ENCODE results near the gene EML6. TPM values are rescaled to one million over a fixed set of nuclear protein-coding genes. Genes with fewer than 3 reads are reported as not detected.

Gene EML6
- total RNA-seq, 1 experiment from 2014 or later = 6.6 TPM

GRCh38 chr2:54836477-54836876, 113.0 kb downstream of the EML6 start:
- intact Hi-C loops (cut with micrococcal nuclease) = loop anchor here (5.0 to 10.0 kb wide), 4 partner anchors 112 to 732 kb away; partner anchors contain the start of gene EML6
- ChIA-PET CTCF (no interaction called here), POLR2A (no interaction called here), RAD21 (ENCODE audit: low non-redundant PET in 1 of 2, low total read pairs in 2 of 2, uncharacterized antibody in 2 of 2, unreplicated experiment in 2 of 2) (no interaction called here)
- H2AFZ ChIP-seq (ENCODE audit: low read depth, low read length, poor library complexity, severe bottlenecking) = no peak overlapping the region
- H3K9me2 ChIP-seq (ENCODE audit: insufficient read depth) = no peaks in the 10 kb centered on the region
- no peak for TF ChIP-seq ZNF274 (IDR thresholded peaks at IDR 0.05; ENCODE audit: low read depth, low read length)
- no peak for TF ChIP-seq ATF3 (IDR thresholded peaks at IDR 0.05)
- no peak for TF ChIP-seq CEBPB (IDR thresholded peaks at IDR 0.05; ENCODE audit: low read depth)
- TF ChIP-seq EGR1 (IDR thresholded peaks at IDR 0.05; ENCODE audit: low read depth) = no peak
- TF ChIP-seq ZBTB33 (IDR thresholded peaks at IDR 0.05; ENCODE audit: extremely low read depth, insufficient replicate concordance, low read length) = no peak
- no peak for TF ChIP-seq FOSL1 (IDR thresholded peaks at IDR 0.05; ENCODE audit: low read depth)
- TF ChIP-seq TCF7L2 (IDR thresholded peaks at IDR 0.05; ENCODE audit: borderline replicate concordance, extremely low read depth, insufficient read depth, insufficient read length) = no peak
- TF ChIP-seq JUND (IDR thresholded peaks at IDR 0.05) = no peak
- TF ChIP-seq ZFX (IDR thresholded peaks at IDR 0.05) = no peak
- TF ChIP-seq RAD21 (IDR thresholded peaks at IDR 0.05; ENCODE audit: low read depth) = no peak
- TF ChIP-seq CBX3 (IDR thresholded peaks at IDR 0.05; ENCODE audit: low read depth) = no peak
- TF ChIP-seq SP1 (IDR thresholded peaks at IDR 0.05; ENCODE audit: low read depth) = no peak
- TF ChIP-seq MAX (IDR thresholded peaks at IDR 0.05) = no peak
- TF ChIP-seq ELF1 (IDR thresholded peaks at IDR 0.05; ENCODE audit: borderline replicate concordance, low read depth) = no peak
- no peak for TF ChIP-seq EZH2 (IDR thresholded peaks at IDR 0.05)
- TF ChIP-seq POLR2AphosphoS5 (IDR thresholded peaks at IDR 0.05; ENCODE audit: low read depth, low read length) = no peak
- TF ChIP-seq POLR2A (IDR thresholded peaks at IDR 0.05; ENCODE audit: borderline replicate concordance, extremely low read depth, insufficient read depth, insufficient read length) = no peak
- TF ChIP-seq CTCF (IDR thresholded peaks at IDR 0.05 in 2 of 3, conservative IDR thresholded peaks at IDR 0.05 in 1 of 3; ENCODE audit: borderline replicate concordance in 1 of 3, insufficient read depth in 1 of 3, low read depth in 2 of 3, low read length in 2 of 3) = no peak
- no peak for TF ChIP-seq EZH2phosphoT487 (IDR thresholded peaks at IDR 0.05; ENCODE audit: borderline replicate concordance)
- no peak overlapping the region for H3K4me2 ChIP-seq (ENCODE audit: low read length)
- no peaks in the 10 kb centered on the region for H3K27me3 ChIP-seq (ENCODE audit: insufficient read depth, low read length)
- H3K4me1 ChIP-seq (ENCODE audit: control insufficient read depth in 1 of 2, insufficient read depth in 2 of 2, low read length in 2 of 2) = no peaks in the 10 kb centered on the region
- no peak overlapping the region for H3K9ac ChIP-seq (ENCODE audit: low read length)
- BruUV-seq (replicated peaks) = no TSS peak
- H4K20me1 ChIP-seq (ENCODE audit: insufficient read depth) = no peaks in the 10 kb centered on the region
- DNase-seq (ENCODE audit: low read depth, low spot score) (no peak), ATAC-seq (no peak)
- H3K36me3 ChIP-seq (ENCODE audit: control insufficient read depth in 1 of 2, insufficient read depth in 2 of 2, low read length in 2 of 2) = no peaks in the 10 kb centered on the region
- H3K4me3 ChIP-seq (replicated peaks in 1 of 2; ENCODE audit: low read depth in 1 of 2, low read length in 2 of 2) = no peak overlapping the region
- H3K27ac ChIP-seq (ENCODE audit: low read depth, low read length) = no peak overlapping the region
- H3K79me2 ChIP-seq (ENCODE audit: insufficient read depth, low read length) = no peaks in the 10 kb centered on the region
- no peaks in the 10 kb centered on the region for H3K9me3 ChIP-seq (ENCODE audit: control insufficient read depth in 1 of 2, insufficient read depth in 1 of 2, low read depth in 1 of 2, low read length in 2 of 2)

Data from HCT116 (cell line).